GM12892 (cell line): ENCODE measurements around the gene RGL4.

ENCODE experiments used
- POLR2A ChIP-seq: IDR thresholded peaks from 2 replicates; pipeline ENCODE4 v1.6.1; 2011; ENCODE audit warnings: low read depth, low read length, control low read depth
- POLR2AphosphoS5 ChIP-seq: IDR thresholded peaks from 2 replicates; pipeline ENCODE4 v1.6.1; 2011; ENCODE audit warnings: low read depth, low read length, control low read depth
- TAF1 ChIP-seq: IDR thresholded peaks from 2 replicates; pipeline ENCODE4 v1.6.1; 2011; ENCODE audit warnings: low read depth, mild to moderate bottlenecking, control low read depth, low read length, borderline replicate concordance

- TF ChIP-seq POLR2A (no peak), POLR2AphosphoS5 (no peak), TAF1 (no peak)
These were observed 4.3 kb upstream of the RGL4 start for GRCh38 chr22:23686416-23687024.
